ENCODE measurements around the gene MGAT4D. TPM values are rescaled to one million over a fixed set of nuclear protein-coding genes. Genes with fewer than 3 reads are reported as not detected.

Gene MGAT4D
- polyA plus RNA-seq, 1 of the 3 experiments (the other 2 are of a cell fraction) = not detected

GRCh38 chr4:140463182-140463581 is 34.9 kb downstream of the MGAT4D start:
- 40% methylated on average over 3 of the region's 3 CpGs for WGBS (ENCODE audit: low lambda C conversion rate)
- POLR2A ChIA-PET = no interaction called here
- H3K4me2 ChIP-seq = no peak overlapping the region
- no peaks in the 10 kb centered on the region for H3F3A ChIP-seq (replicated peaks; ENCODE audit: insufficient read depth)
- no peaks in the 10 kb centered on the region; the same call in 1 of the 2 replicates for H3K27me3 ChIP-seq (ENCODE audit: insufficient read depth)
- H3K79me2 ChIP-seq (ENCODE audit: insufficient read depth) = no peaks in the 10 kb centered on the region
- H3K4me1 ChIP-seq (ENCODE audit: control insufficient read depth in 1 of 2, insufficient read depth in 2 of 2, low read depth in 1 of 2, low read length in 1 of 2) = no peaks in the 10 kb centered on the region
- H3K36me3 ChIP-seq (replicated peaks in 1 of 2; ENCODE audit: control insufficient read depth in 1 of 2, insufficient read depth in 2 of 2, low read length in 1 of 2) = no peaks in the 10 kb centered on the region
- H3K9ac ChIP-seq = no peak overlapping the region
- no peak overlapping the region for H3K4me3 ChIP-seq (ENCODE audit: low read depth in 2 of 2, low read length in 1 of 2)
- no peak for DNase-seq
- no peaks in the 10 kb centered on the region for H4K20me1 ChIP-seq (ENCODE audit: insufficient read depth)
- TF ChIP-seq SIN3A (IDR thresholded peaks at IDR 0.05; ENCODE audit: borderline replicate concordance, low read depth, low read length) (no peak), IRF3 (IDR thresholded peaks at IDR 0.05; ENCODE audit: low read depth, low read length) (no peak), NRF1 (IDR thresholded peaks at IDR 0.05; ENCODE audit: low read depth, low read length) (no peak)
- H2AFZ ChIP-seq (ENCODE audit: low read depth) = no peak overlapping the region
- CTCF ChIA-PET = interaction anchor here (0.7 kb wide), 1 partner anchor 13 kb away, joined by 3 read pairs; no protein-coding TSS in a partner anchor
- no peaks in the 10 kb centered on the region for H3K9me2 ChIP-seq
- H3K9me3 ChIP-seq = no peaks in the 10 kb centered on the region
- no peak overlapping the region for H3K27ac ChIP-seq (ENCODE audit: low read depth in 2 of 2, low read length in 1 of 2)

GRCh38 chr4:140450352-140450751 is 47.7 kb downstream of the MGAT4D start:
- Histone ChIP-seq H3K9ac (no peak overlapping the region), H2AFZ (ENCODE audit: low read depth) (no peak overlapping the region), H3K27ac (ENCODE audit: low read depth in 2 of 2, low read length in 1 of 2) (no peak overlapping the region), H3K4me2 (no peak overlapping the region), H3K79me2 (ENCODE audit: insufficient read depth) (no peaks in the 10 kb centered on the region), H3K4me1 (ENCODE audit: control insufficient read depth in 1 of 2, insufficient read depth in 2 of 2, low read depth in 1 of 2, low read length in 1 of 2) (no peaks in the 10 kb centered on the region; a peak in 1 of 4 replicates), H4K20me1 (ENCODE audit: insufficient read depth) (no peaks in the 10 kb centered on the region), H3K36me3 (replicated peaks in 1 of 2; ENCODE audit: control insufficient read depth in 1 of 2, insufficient read depth in 2 of 2, low read length in 1 of 2) (no peaks in the 10 kb centered on the region), H3K9me2 (0 out of 2 replicates have a peak, but pooled peaks cover 3% of the 10 kb centered on the region), H3K4me3 (ENCODE audit: low read depth in 2 of 2, low read length in 1 of 2) (no peak overlapping the region), H3F3A (replicated peaks; ENCODE audit: insufficient read depth) (no peaks in the 10 kb centered on the region), H3K27me3 (ENCODE audit: insufficient read depth) (no peaks in the 10 kb centered on the region; the same call in 1 of the 2 replicates), H3K9me3 (no peaks in the 10 kb centered on the region)
- WGBS (ENCODE audit: low lambda C conversion rate) = 37% methylated on average over 3 of the region's 3 CpGs
- POLR2A ChIA-PET = no interaction called here
- TF ChIP-seq EZH2phosphoT487 (IDR thresholded peaks at IDR 0.05; ENCODE audit: borderline replicate concordance, low read depth) (no peak), MAX (IDR thresholded peaks at IDR 0.05; ENCODE audit: low read depth) (no peak), POLR2AphosphoS5 (IDR thresholded peaks at IDR 0.05; ENCODE audit: low read depth, low read length) (no peak), MEF2A (IDR thresholded peaks at IDR 0.05; ENCODE audit: borderline replicate concordance, low read depth) (no peak), FOSL2 (IDR thresholded peaks at IDR 0.05; ENCODE audit: borderline replicate concordance, low read depth) (no peak), ZBTB33 (IDR thresholded peaks at IDR 0.05; ENCODE audit: borderline replicate concordance, low read depth) (no peak), JUND (IDR thresholded peaks at IDR 0.05) (no peak), GATA2 (CRISPR knock-in tag; IDR thresholded peaks at IDR 0.05) (no peak), RXRA (IDR thresholded peaks at IDR 0.05; ENCODE audit: borderline replicate concordance, low read depth) (no peak), FOXM1 (IDR thresholded peaks at IDR 0.05; ENCODE audit: low read depth) (no peak)
- CTCF ChIA-PET = interaction anchor here (0.7 to 5.0 kb wide), 2 partner anchors 23 to 56 kb away, joined by 3 to 24 read pairs; partner anchors contain the start of gene CLGN
- DNase-seq = no peak
